ENCODE data around the gene MAP2K6.

DNA sequence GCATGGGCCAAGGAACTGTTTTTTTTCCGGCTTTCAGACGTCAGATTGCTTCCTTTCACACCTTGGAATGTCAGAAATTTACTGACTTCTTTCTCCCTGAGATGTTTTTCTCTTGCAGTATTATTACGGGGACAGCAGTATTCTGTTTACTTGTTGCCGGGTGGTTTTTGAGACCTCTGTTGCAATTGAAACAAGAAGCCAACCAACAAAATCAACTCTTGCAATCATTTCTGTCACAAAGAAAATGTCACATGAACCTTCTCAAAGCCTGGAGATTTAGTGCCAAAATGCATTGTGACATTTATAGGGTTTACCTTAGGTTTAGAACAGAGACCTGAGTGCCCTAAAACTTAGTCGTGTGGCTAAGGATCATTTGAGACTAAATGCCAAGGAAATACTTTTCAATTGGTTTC is 174.3 kb downstream of the MAP2K6 start:
- TF ChIP-seq HDAC6 (IDR thresholded peaks at IDR 0.05; ENCODE audit: unreplicated experiment): no peak
- no peak for TF ChIP-seq FOXK2 (IDR thresholded peaks at IDR 0.05)
- TF ChIP-seq, protein P1, sequence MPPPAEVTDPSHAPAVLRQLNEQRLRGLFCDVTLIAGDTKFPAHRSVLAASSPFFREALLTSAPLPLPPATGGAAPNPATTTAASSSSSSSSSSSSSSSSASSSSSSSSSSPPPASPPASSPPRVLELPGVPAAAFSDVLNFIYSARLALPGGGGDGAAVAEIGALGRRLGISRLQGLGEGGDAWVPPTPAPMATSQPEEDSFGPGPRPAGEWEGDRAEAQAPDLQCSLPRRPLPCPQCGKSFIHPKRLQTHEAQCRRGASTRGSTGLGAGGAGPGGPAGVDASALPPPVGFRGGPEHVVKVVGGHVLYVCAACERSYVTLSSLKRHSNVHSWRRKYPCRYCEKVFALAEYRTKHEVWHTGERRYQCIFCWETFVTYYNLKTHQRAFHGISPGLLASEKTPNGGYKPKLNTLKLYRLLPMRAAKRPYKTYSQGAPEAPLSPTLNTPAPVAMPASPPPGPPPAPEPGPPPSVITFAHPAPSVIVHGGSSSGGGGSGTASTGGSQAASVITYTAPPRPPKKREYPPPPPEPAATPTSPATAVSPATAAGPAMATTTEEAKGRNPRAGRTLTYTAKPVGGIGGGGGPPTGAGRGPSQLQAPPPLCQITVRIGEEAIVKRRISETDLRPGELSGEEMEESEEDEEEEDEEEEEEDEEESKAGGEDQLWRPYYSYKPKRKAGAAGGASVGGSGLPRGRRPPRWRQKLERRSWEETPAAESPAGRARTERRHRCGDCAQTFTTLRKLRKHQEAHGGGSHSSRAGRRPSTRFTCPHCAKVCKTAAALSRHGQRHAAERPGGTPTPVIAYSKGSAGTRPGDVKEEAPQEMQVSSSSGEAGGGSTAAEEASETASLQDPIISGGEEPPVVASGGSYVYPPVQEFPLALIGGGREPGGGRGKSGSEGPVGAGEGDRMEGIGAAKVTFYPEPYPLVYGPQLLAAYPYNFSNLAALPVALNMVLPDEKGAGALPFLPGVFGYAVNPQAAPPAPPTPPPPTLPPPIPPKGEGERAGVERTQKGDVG (CRISPR knock-in tag; IDR thresholded peaks at IDR 0.05): no peak
- no peak for TF ChIP-seq SMAD5 (IDR thresholded peaks at IDR 0.05; ENCODE audit: low read depth)
